ENCODE results near the gene NCMAP.

NCMAP gene

GRCh38 chr1:24636661-24637357 lies 80.9 kb downstream of the NCMAP start:
- DNase-seq = no peak

- DNase-seq = no peak
These were observed 83.2 kb downstream of the NCMAP start for GRCh38 chr1:24639094-24639493.

GRCh38 chr1:24639881-24640280 lies 84.0 kb downstream of the NCMAP start:
- DNase-seq = no peak

GRCh38 chr1:24640288-24640687 lies 84.4 kb downstream of the NCMAP start:
- DNase-seq = no peak

- peak; percentile 41 for DNase-seq
These were observed 85.8 kb downstream of the NCMAP start for GRCh38 chr1:24641646-24642151.

GRCh38 chr1:24642481-24643362 lies 86.8 kb downstream of the NCMAP start, which contains the start of gene SRRM1:
TSS of gene SRRM1 (plus strand) at chr1:24643302. CDS start at chr1:24643327, 25 bp downstream.
- DNase-seq = peak; percentile 100

- peak; percentile 52 for DNase-seq
These were observed 87.6 kb downstream of the NCMAP start for GRCh38 chr1:24643363-24644099.

- no peak for DNase-seq
These were observed 88.2 kb downstream of the NCMAP start for GRCh38 chr1:24644100-24644384.

GRCh38 chr1:24648919-24649318 lies 93.0 kb downstream of the NCMAP start:
- DNase-seq = no peak

- DNase-seq = no peak
These were observed 96.5 kb downstream of the NCMAP start for GRCh38 chr1:24652382-24652781.

- no peak for DNase-seq
These were observed 98.1 kb downstream of the NCMAP start for GRCh38 chr1:24654010-24654409.

GRCh38 chr1:24656046-24656445 lies 100.2 kb downstream of the NCMAP start:
- DNase-seq = no peak

- no peak for DNase-seq
These were observed 101.9 kb downstream of the NCMAP start for GRCh38 chr1:24657781-24658180.

All from RPMI8226 (cell line).